Stomach (tissue), 9 donors: ENCODE results near the gene CENPC. TPM values are rescaled to one million over a fixed set of nuclear protein-coding genes. Genes with fewer than 3 reads are reported as not detected.

Source experiments
- DNase-seq, 2 donors: peaks; one replicate each; pipeline versions ENCODE4 v3.0.0 to v3.0.0-alpha.2; 2013 to 2019
- H3K27ac ChIP-seq, 5 donors: fragments of 200-600 bp in 4 of 5; sonication (generic) in 4 of 5; one replicate each; pipeline ENCODE4 v1.5.1; 2013 to 2019; ENCODE audit warnings: mild to moderate bottlenecking in 1 of 5, moderate library complexity in 1 of 5
- H3K27me3 ChIP-seq, 3 donors: fragments of 200-600 bp; sonication (generic); one replicate each; pipeline ENCODE4 v1.5.1; 2017 to 2019; ENCODE audit warnings: mixed run types in 1 of 3
- H3K36me3 ChIP-seq, 4 donors: fragments of 200-600 bp; sonication (generic); 1 replicate in 3 of 4; 2 replicates in 1 of 4; pipeline ENCODE4 v1.5.1; 2016 to 2019
- H3K4me1 ChIP-seq, 4 donors: fragments of 200-600 bp; sonication (generic); one replicate each; pipeline ENCODE4 v1.5.1; 2016 to 2019
- H3K4me3 ChIP-seq, 4 donors: fragments of 200-600 bp; sonication (generic) in 3 of 4; one replicate each; pipeline ENCODE4 v1.5.1; 2016 to 2019; ENCODE audit warnings: mild to moderate bottlenecking in 1 of 4
- H3K9me3 ChIP-seq, 4 donors: fragments of 200-600 bp; sonication (generic); one replicate each; pipeline ENCODE4 v1.5.1; 2016 to 2019
- CTCF ChIP-seq, 7 experiments: fragments of 450-650 bp in 4 of 7; fragments of 200-600 bp in 3 of 7; sonication (generic) in 3 of 7; IDR thresholded peaks; one replicate each; pipeline ENCODE4 v1.5.1; 2016 to 2019; ENCODE audit warnings: antibody characterized with exemption in 7 of 7, control low read depth in 2 of 7, mild to moderate bottlenecking in 1 of 7
- EP300 ChIP-seq: sonication (generic); formaldehyde crosslinking; IDR thresholded peaks from one replicate; pipeline ENCODE4 v1.6.1; 2017; ENCODE audit warnings: antibody characterized with exemption
- POLR2A ChIP-seq, 4 donors: fragments of 450-650 bp; IDR thresholded peaks; one replicate each; pipeline ENCODE4 v1.6.1; 2016; ENCODE audit warnings: antibody characterized with exemption in 4 of 4, control low read depth in 2 of 4, mild to moderate bottlenecking in 1 of 4, moderate library complexity in 1 of 4
- POLR2AphosphoS5 ChIP-seq, 3 donors: sonication (generic); formaldehyde crosslinking; IDR thresholded peaks; one replicate each; pipeline ENCODE4 v1.6.1; 2016; ENCODE audit warnings: antibody characterized with exemption in 3 of 3
- WGBS, 5 donors: extraction: QIAGEN DNeasy Blood & Tissue Kit in 3 of 5; methylation state at CpG; one replicate each; pipeline versions ENCODE4 v1.1.5 to v1.1.7; 2013 to 2018; 5-methylcytosine and 5-hydroxymethylcytosine counted together
- intact Hi-C: fragments of 100-400 bp; cut with DNase I; formaldehyde crosslinking; loops from one replicate; pipeline ENCODE4 v1.15.1; 2023; ENCODE audit warnings: low total_unique reads
- polyA plus RNA-seq, 3 donors: library from polyadenylated mRNA; stranded (reverse); fragments of 200-250 nt; gene quantifications; one replicate each; pipeline ENCODE4 v1.2.3, GENCODE V29; 2013
- total RNA-seq, 5 donors: library from RNA; depleted of rRNA; stranded (reverse); fragments of >200 nt; gene quantifications; one replicate each; pipeline versions ENCODE4 v1.1.0 to v1.2.3, GENCODE V29; 2014 to 2016
- donor health status: healthy with polysubstance abuse.
- donor health status: Bipolar disorder and iron deficiency.
- donor health status: healthy.

CENPC gene
- total and polyA plus RNA-seq, 8 donors: 2.7 to 159 (median 32.8) TPM

GRCh38 chr4:67500373-67500772 lies 44.9 kb downstream of the CENPC start:
- Histone ChIP-seq H3K27ac (no peak overlapping the region), H3K4me3 (no peak overlapping the region), H3K9me3 (no peaks in the 10 kb centered on the region), H3K4me1 (no peaks in the 10 kb centered on the region), H3K36me3 (peaks cover 8 to 88% (median 60%) of the 10 kb centered on the region in 4 donors), H3K27me3 (no peaks in the 10 kb centered on the region)
- TF ChIP-seq POLR2A (IDR thresholded peaks at IDR 0.05): no peak
- no peak for TF ChIP-seq CTCF (IDR thresholded peaks at IDR 0.05)
- no peak for TF ChIP-seq POLR2AphosphoS5 (IDR thresholded peaks at IDR 0.05)
- TF ChIP-seq EP300: no peak
- no peak for DNase-seq
- 91 to 96% (median 94%) methylated on average over 2 of the region's 2 CpGs for whole genome bisulfite sequencing, 5 donors
- intact Hi-C loops: no loop called here

- 81 to 90% (median 87%) methylated on average over 2 of the region's 2 CpGs for WGBS, 5 donors
- no peaks in the 10 kb centered on the region for H3K4me1 ChIP-seq
- no peaks in the 10 kb centered on the region for H3K27me3 ChIP-seq
- no peaks in the 10 kb centered on the region for H3K9me3 ChIP-seq
- peaks cover 2 to 84% (median 55%) of the 10 kb centered on the region in 4 donors for H3K36me3 ChIP-seq
- no peak for DNase-seq
- no peak overlapping the region for H3K4me3 ChIP-seq
- H3K27ac ChIP-seq: no peak overlapping the region
- intact Hi-C loops: no loop called here
- no peak for TF ChIP-seq EP300
- TF ChIP-seq POLR2AphosphoS5 (IDR thresholded peaks at IDR 0.05): no peak
- TF ChIP-seq POLR2A (IDR thresholded peaks at IDR 0.05): no peak
- TF ChIP-seq CTCF (IDR thresholded peaks at IDR 0.05): no peak
Measured at GRCh38 chr4:67499799-67500198, 45.5 kb downstream of the CENPC start.

GRCh38 chr4:67483868-67484602 lies 61.3 kb downstream of the CENPC start:
- no peak for TF ChIP-seq POLR2AphosphoS5 (IDR thresholded peaks at IDR 0.05)
- no peak for TF ChIP-seq POLR2A (IDR thresholded peaks at IDR 0.05)
- TF ChIP-seq EP300: no peak
- no peak for TF ChIP-seq CTCF (IDR thresholded peaks at IDR 0.05)
- 86 to 96% (median 93%) methylated on average over 5 of the region's 5 CpGs for WGBS, 5 donors
- Histone ChIP-seq H3K27ac (no peak overlapping the region), H3K9me3 (no peaks in the 10 kb centered on the region), H3K4me1 (peaks cover 0 to 3% (median 0%) of the 10 kb centered on the region in 4 donors), H3K4me3 (no peak overlapping the region), H3K36me3 (peaks cover 16 to 83% (median 75%) of the 10 kb centered on the region in 4 donors), H3K27me3 (no peaks in the 10 kb centered on the region)
- no peak for DNase-seq
- intact Hi-C loops: no loop called here

- WGBS, 5 donors: 90 to 99% (median 96%) methylated on average over 3 of the region's 3 CpGs
- H3K27me3 ChIP-seq: no peaks in the 10 kb centered on the region
- peaks cover 26 to 97% (median 70%) of the 10 kb centered on the region in 4 donors for H3K36me3 ChIP-seq
- DNase-seq: no peak
- intact Hi-C loops: no loop called here
- H3K4me1 ChIP-seq: peaks cover 0 to 3% (median 0%) of the 10 kb centered on the region in 4 donors
- TF ChIP-seq POLR2AphosphoS5 (IDR thresholded peaks at IDR 0.05) (no peak), POLR2A (IDR thresholded peaks at IDR 0.05) (no peak), EP300 (no peak), CTCF (IDR thresholded peaks at IDR 0.05) (no peak)
- H3K27ac ChIP-seq: no peak overlapping the region
- no peak overlapping the region for H3K4me3 ChIP-seq
- H3K9me3 ChIP-seq: peaks cover 0 to 5% (median 0%) of the 10 kb centered on the region in 4 donors
Measured at GRCh38 chr4:67480810-67481209, 64.5 kb downstream of the CENPC start.
